Measurements from ENCODE around the gene NPC1L1. TPM values are rescaled to one million over a fixed set of nuclear protein-coding genes. Genes with fewer than 3 reads are reported as not detected.
A peak's percentile ranks its signal among the peaks of the same experiment; 100 is the strongest.

NPC1L1 gene
- total and polyA plus RNA-seq, 10 of the 15 experiments (the other 5 are each of a cell fraction or from before 2014, with no cell fraction given): 0.01 to 0.90 TPM; not detected in 8

DNA sequence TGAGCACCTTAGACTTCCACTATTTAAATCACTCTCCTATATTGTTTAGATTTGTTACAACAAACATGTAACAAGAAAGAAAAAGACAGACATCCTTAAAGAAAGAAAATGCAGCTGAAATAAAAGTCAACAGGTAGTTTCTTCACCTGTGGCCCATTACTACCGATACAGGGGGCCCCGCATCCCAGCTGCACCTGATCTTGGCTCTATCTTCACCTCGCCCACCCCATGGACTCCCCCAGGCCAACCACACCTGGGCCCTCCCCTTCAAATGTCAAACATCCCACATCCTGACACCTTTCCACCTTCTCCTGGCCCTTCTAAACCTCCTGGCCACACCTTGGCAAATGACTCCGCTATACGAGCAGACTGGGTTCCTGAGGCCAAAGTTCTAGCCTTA is 25.6 kb upstream of the NPC1L1 start:
- H3K9ac ChIP-seq (ENCODE audit: control insufficient read depth, insufficient read depth, low read length): no peak overlapping the region
- no peak overlapping the region for H2AFZ ChIP-seq (ENCODE audit: control insufficient read depth, low read depth, low read length)
- FAIRE-seq: no peak
- CTCF ChIA-PET: interaction anchor here (0.7 to 3.4 kb wide), 4 partner anchors 76 to 329 kb away, joined by 3 to 21 read pairs (median 14); partner anchors contain the start of gene NUDCD3
- peaks cover 44 to 60% of the 10 kb centered on the region in 2 experiments for H3K36me3 ChIP-seq (ENCODE audit: control insufficient read depth in 2 of 2, insufficient read depth in 2 of 2, low read length in 1 of 2)
- WGBS (ENCODE audit: insufficient coverage, insufficient replicate concordance, low lambda C conversion rate, missing lambda C conversion rate): 83% methylated on average over 5 of the region's 5 CpGs
- DNase-seq (ENCODE audit: low read depth, low spot score): no peak
- SMC1A ChIA-PET (ENCODE audit: uncharacterized antibody, unreplicated experiment): no interaction called here
- intact Hi-C loops (cut with micrococcal nuclease; ENCODE audit: unreplicated experiment): no loop called here
- no peak overlapping the region for H3K27ac ChIP-seq (ENCODE audit: control insufficient read depth, insufficient read depth)
- peaks cover 2% of the 10 kb centered on the region; the same call in 1 of the 2 replicates for H4K20me1 ChIP-seq (ENCODE audit: control insufficient read depth, insufficient read depth)
- BruUV-seq (replicated peaks): no TSS peak
- H3K4me2 ChIP-seq (ENCODE audit: control insufficient read depth, insufficient read depth): no peak overlapping the region
- H3K4me1 ChIP-seq (ENCODE audit: control insufficient read depth, insufficient read depth, low read length): no peaks in the 10 kb centered on the region
- RAD21 ChIA-PET (ENCODE audit: unreplicated experiment): interaction anchor here (0.9 to 2.8 kb wide), 2 partner anchors 169 to 325 kb away, joined by 4 to 30 read pairs; no protein-coding TSS in a partner anchor
- in situ Hi-C loops (cut with MboI): no loop called here
- ATAC-seq: no peak
- no peak overlapping the region for H3K4me3 ChIP-seq
- H3K9me3 ChIP-seq (replicated peaks; ENCODE audit: control insufficient read depth, insufficient read depth, low read length): no peaks in the 10 kb centered on the region
- TF ChIP-seq CEBPB (IDR thresholded peaks at IDR 0.05; ENCODE audit: borderline replicate concordance in 1 of 2, low read depth in 2 of 2, low read length in 2 of 2) (no peak), WRNIP1 (IDR thresholded peaks at IDR 0.05; ENCODE audit: borderline replicate concordance, low read depth, low read length) (no peak)
- H3K79me2 ChIP-seq (ENCODE audit: control insufficient read depth, insufficient read depth, low read length): peaks cover 4% of the 10 kb centered on the region
- POLR2A ChIA-PET: no interaction called here
- no peaks in the 10 kb centered on the region for H3K27me3 ChIP-seq (replicated peaks in 1 of 2; ENCODE audit: control insufficient read depth in 2 of 2, insufficient read depth in 2 of 2, low read length in 1 of 2)

DNA sequence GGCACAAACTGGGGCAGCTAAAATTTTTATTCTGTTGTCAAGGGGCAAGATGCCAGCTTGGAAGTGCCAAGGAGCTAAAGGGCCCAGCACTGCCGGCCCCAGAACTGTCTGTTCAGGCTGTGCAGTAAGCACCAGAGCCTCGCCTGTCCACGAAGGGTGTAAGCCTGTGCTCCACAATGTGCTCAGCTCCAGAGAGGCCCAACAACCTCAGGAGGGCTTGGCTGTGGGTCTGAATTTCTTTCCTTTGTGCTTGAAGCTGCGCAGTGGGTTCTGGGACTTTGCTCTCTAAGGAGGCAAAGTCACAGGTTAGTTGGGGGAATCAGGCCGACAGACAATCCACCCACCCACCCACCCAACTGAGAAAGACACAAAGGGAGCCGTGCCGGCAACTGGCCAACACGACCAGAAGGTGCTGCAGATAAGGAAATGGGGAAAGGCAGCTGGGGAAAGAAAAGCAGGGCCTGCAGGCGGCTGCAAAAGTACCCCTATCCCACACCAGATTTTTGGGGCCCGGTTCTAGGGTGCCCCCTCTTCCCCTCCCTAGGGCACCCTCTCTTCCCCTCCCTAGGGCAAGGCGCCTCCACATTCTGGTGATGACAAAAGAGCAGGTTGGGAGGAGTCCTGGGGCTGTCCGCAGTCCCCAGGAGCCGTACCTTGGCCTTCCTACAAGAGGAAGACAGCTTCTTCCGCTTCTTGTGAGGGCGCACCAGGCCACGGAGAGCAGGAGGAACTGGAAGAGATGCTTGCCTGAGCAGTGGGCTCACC is 24.8 kb upstream of the NPC1L1 start:
- no TSS peak for BruUV-seq (replicated peaks)
- Histone ChIP-seq H3K4me3 (no peak overlapping the region), H3K4me1 (ENCODE audit: control insufficient read depth, insufficient read depth, low read length) (no peaks in the 10 kb centered on the region), H3K9ac (ENCODE audit: control insufficient read depth, insufficient read depth, low read length) (no peak overlapping the region), H3K27ac (ENCODE audit: control insufficient read depth, insufficient read depth) (no peak overlapping the region), H3K4me2 (ENCODE audit: control insufficient read depth, insufficient read depth) (no peak overlapping the region), H3K27me3 (replicated peaks in 1 of 2; ENCODE audit: control insufficient read depth in 2 of 2, insufficient read depth in 2 of 2, low read length in 1 of 2) (no peaks in the 10 kb centered on the region), H4K20me1 (ENCODE audit: control insufficient read depth, insufficient read depth) (peaks cover 2% of the 10 kb centered on the region; the same call in 1 of the 2 replicates), H3K36me3 (ENCODE audit: control insufficient read depth in 2 of 2, insufficient read depth in 2 of 2, low read length in 1 of 2) (peaks cover 40 to 54% of the 10 kb centered on the region in 2 experiments), H3K79me2 (ENCODE audit: control insufficient read depth, insufficient read depth, low read length) (no peaks in the 10 kb centered on the region), H3K9me3 (replicated peaks; ENCODE audit: control insufficient read depth, insufficient read depth, low read length) (no peaks in the 10 kb centered on the region), H2AFZ (ENCODE audit: control insufficient read depth, low read depth, low read length) (no peak overlapping the region)
- POLR2A ChIA-PET: interaction anchor here (0.5 to 1.4 kb wide), 5 partner anchors 13 to 457 kb away, joined by 3 read pairs; no protein-coding TSS in a partner anchor
- 87% methylated on average over 16 of the region's 16 CpGs for WGBS (ENCODE audit: insufficient coverage, insufficient replicate concordance, low lambda C conversion rate, missing lambda C conversion rate)
- DNase-seq (ENCODE audit: low read depth, low spot score) (no peak), FAIRE-seq (no peak), ATAC-seq (peak; percentile 69)
- CTCF ChIA-PET: interaction anchor here (0.6 to 3.4 kb wide), 31 partner anchors 9 to 656 kb away, joined by 3 to 33 read pairs (median 4); partner anchors contain the start of genes DDX56, H2AZ2, NUDCD3 and TMED4
- intact Hi-C loops (cut with micrococcal nuclease; ENCODE audit: unreplicated experiment): loop anchor here (1.0 kb wide), 2 partner anchors 218 to 325 kb away; no protein-coding TSS in a partner anchor
- SMC1A ChIA-PET (ENCODE audit: uncharacterized antibody, unreplicated experiment): interaction anchor here (0.9 to 1.9 kb wide), 8 partner anchors 12 to 325 kb away, joined by 3 to 14 read pairs (median 4); no protein-coding TSS in a partner anchor
- in situ Hi-C loops (cut with MboI): no loop called here
- RAD21 ChIA-PET (ENCODE audit: unreplicated experiment): interaction anchor here (0.9 to 2.8 kb wide), 13 partner anchors 8 to 546 kb away, joined by 3 to 30 read pairs (median 4); partner anchors contain the start of gene DDX56
- TF ChIP-seq, protein P1, sequence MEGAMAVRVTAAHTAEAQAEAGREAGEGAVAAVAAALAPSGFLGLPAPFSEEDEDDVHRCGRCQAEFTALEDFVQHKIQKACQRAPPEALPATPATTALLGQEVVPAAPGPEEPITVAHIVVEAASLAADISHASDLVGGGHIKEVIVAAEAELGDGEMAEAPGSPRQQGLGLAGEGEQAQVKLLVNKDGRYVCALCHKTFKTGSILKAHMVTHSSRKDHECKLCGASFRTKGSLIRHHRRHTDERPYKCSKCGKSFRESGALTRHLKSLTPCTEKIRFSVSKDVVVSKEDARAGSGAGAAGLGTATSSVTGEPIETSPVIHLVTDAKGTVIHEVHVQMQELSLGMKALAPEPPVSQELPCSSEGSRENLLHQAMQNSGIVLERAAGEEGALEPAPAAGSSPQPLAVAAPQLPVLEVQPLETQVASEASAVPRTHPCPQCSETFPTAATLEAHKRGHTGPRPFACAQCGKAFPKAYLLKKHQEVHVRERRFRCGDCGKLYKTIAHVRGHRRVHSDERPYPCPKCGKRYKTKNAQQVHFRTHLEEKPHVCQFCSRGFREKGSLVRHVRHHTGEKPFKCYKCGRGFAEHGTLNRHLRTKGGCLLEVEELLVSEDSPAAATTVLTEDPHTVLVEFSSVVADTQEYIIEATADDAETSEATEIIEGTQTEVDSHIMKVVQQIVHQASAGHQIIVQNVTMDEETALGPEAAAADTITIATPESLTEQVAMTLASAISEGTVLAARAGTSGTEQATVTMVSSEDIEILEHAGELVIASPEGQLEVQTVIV (IDR thresholded peaks at IDR 0.05; ENCODE audit: borderline replicate concordance, partially characterized antibody): no peak
- TF ChIP-seq PML (IDR thresholded peaks at IDR 0.05; ENCODE audit: low read length) (no peak), SUZ12 (IDR thresholded peaks at IDR 0.05; ENCODE audit: unreplicated experiment) (no peak), RCOR1 (conservative IDR thresholded peaks at IDR 0.05; ENCODE audit: low read depth, low read length) (no peak), ESRRA (IDR thresholded peaks at IDR 0.05; ENCODE audit: low read length) (no peak), YY1 (IDR thresholded peaks at IDR 0.05; ENCODE audit: low read depth, low read length) (no peak)
